Rectal smooth muscle tissue (tissue), 1 donor: Measurements from ENCODE around the gene CACNA2D3.

Experiments
- H3K27ac ChIP-seq: one replicate; pipeline ENCODE4 v1.7.0; 2013; ENCODE audit warnings: low read depth, low read length, inconsistent platforms
- H3K27me3 ChIP-seq: one replicate; pipeline ENCODE4 v1.7.0; 2013; ENCODE audit warnings: low read length; ENCODE audit not compliant: control insufficient read depth, insufficient read depth
- H3K36me3 ChIP-seq: one replicate; pipeline ENCODE4 v1.7.0; 2013; ENCODE audit warnings: low read length; ENCODE audit not compliant: control insufficient read depth, insufficient read depth
- H3K4me1 ChIP-seq: one replicate; pipeline ENCODE4 v1.7.0; 2013; ENCODE audit warnings: low read length; ENCODE audit not compliant: control insufficient read depth, insufficient read depth
- H3K4me3 ChIP-seq: one replicate; pipeline ENCODE4 v1.7.0; 2013; ENCODE audit warnings: low read length
- H3K9ac ChIP-seq: one replicate; pipeline ENCODE4 v1.7.0; 2013; ENCODE audit warnings: low read length

Gene CACNA2D3

DNA sequence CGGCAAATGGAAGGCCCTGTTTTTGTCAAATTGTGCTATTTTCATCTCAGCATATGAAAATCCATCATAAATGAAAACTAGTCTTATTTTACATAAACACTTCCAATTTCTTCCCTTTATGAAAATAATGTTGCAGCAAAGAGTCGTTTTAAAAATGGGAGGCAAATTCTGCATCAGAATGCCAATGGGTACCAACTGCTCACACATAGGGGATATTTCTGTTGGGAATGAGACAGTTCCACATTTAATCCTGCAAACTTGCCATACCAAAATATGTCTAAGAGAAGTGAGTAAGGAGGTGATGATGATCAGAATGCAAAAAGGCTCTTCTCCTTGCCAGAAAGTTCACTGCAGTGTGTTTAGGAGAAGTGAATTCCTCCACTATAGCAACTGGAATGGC lies 391.7 kb downstream of the CACNA2D3 start:
- no peak overlapping the region for H3K27ac ChIP-seq
- H3K4me3 ChIP-seq: no peak overlapping the region
- H3K27me3 ChIP-seq: no peaks in the 10 kb centered on the region
- no peaks in the 10 kb centered on the region for H3K36me3 ChIP-seq
- no peak overlapping the region for H3K9ac ChIP-seq
- H3K4me1 ChIP-seq: no peaks in the 10 kb centered on the region

DNA sequence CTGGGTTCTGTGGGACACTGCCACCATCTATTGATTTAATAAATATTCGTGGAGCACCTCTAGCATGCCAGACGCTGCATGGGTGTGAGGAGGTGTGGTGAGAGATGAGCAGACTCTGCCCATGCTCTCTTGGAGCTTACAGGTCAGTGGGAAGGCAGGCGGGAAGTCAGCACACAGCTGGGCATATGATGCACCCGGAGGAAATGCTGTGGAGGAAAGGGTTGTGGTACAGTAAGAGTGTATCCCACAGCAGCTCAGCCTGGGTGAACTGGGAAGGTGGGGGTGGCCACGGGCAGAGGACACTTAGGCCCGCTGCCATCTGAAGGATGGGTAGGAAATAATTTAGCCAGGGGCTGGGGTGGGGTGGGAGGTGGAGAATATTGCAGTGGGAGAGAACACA lies 392.1 kb downstream of the CACNA2D3 start:
- Histone ChIP-seq H3K4me3 (no peak overlapping the region), H3K9ac (no peak overlapping the region), H3K4me1 (no peaks in the 10 kb centered on the region), H3K27ac (no peak overlapping the region), H3K36me3 (no peaks in the 10 kb centered on the region), H3K27me3 (no peaks in the 10 kb centered on the region)

DNA sequence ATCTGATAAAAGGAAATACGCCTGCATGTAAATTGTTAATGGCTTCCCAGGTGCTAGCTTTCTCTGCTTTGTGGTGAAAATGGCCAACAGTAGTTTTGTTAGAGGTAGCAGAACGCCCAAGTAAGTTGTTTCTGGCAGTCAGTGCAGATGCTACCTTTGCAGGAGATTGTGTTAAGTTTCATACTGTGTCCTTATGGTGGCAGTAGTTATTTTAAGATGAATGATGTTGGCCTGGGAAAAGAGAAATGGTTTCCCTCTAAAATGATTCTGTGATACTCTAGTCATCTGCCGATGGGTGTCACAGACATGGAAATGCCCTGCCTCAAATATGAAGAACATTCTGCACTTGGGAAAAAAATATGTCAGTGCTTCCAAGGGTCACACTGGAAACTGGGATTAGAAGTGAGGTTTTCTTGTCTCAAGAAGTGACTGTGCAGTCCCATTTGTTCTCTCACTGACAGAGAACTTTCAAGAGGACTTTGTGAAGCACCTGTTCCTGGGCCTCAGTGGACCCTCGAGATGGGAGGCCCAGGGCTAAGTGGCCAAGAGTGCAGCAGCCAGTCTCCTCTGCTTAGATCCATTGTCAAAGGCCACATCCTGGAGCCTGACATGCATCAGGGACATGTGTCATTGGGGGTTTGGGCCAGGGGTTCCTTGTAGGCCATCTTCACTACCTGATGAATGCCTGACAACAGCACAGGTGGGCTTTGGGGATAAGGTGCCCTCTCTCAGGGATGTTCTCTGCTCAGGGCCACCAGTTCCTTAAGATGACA lies 393.3 kb downstream of the CACNA2D3 start:
- no peaks in the 10 kb centered on the region for H3K27me3 ChIP-seq
- no peaks in the 10 kb centered on the region for H3K4me1 ChIP-seq
- H3K27ac ChIP-seq: no peak overlapping the region
- H3K4me3 ChIP-seq: no peak overlapping the region
- H3K36me3 ChIP-seq: no peaks in the 10 kb centered on the region
- no peak overlapping the region for H3K9ac ChIP-seq

DNA sequence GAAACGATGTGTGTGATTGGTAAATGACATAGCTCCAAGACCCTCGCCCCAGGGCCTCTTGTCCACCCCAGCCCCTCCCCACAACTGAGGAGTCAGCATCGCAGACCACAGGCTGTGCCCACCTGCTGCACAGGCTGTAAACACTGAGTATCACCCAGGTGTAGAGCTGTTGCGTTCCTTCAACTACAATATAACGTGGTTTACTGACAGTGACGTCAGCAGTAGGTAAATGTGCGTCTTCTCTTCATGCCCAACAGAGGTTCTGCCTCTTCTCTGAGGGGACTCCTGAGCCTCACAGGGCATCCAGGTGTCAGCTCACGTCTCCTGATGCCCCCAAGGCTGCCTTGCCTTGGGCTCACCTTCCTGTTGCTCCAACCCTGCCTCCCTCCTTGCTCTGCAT lies 395.1 kb downstream of the CACNA2D3 start:
- Histone ChIP-seq H3K4me3 (no peak overlapping the region), H3K36me3 (no peaks in the 10 kb centered on the region), H3K4me1 (no peaks in the 10 kb centered on the region), H3K27ac (no peak overlapping the region), H3K9ac (no peak overlapping the region), H3K27me3 (no peaks in the 10 kb centered on the region)

DNA sequence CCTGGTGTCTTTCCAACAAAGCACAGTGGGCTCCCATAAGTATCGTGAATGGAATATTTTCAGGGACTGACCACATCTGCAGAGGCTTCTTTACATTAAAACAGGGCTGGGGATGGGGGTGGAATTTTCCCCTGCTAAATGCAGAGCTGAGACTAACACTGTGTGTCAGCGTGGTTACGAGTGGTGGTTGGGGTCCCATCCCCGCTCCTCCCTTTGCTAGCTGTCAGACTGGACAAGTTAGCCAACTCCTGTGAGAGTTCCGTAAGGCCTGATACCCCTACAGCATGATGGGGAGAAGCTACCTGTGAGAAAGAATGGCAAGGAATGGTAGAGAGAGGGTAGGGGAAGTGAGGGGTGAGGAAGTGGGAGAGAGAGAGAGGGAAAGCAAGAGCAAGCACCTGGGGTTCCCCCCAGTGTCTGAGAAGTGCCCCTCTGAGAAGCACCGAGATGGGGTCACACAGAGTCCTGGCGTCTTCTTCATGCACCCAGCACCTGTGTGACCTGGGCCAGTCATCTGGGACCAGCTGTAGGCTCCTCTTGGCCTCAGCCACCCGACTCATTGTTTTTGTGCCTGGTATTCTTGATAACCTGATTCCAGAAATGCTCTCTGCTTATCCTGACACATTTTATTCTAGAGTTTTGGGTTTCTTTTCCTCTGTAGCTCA lies 395.8 kb downstream of the CACNA2D3 start:
- H3K9ac ChIP-seq: no peak overlapping the region
- H3K4me3 ChIP-seq: no peak overlapping the region
- no peak overlapping the region for H3K27ac ChIP-seq
- no peaks in the 10 kb centered on the region for H3K36me3 ChIP-seq
- no peaks in the 10 kb centered on the region for H3K27me3 ChIP-seq
- H3K4me1 ChIP-seq: no peaks in the 10 kb centered on the region

DNA sequence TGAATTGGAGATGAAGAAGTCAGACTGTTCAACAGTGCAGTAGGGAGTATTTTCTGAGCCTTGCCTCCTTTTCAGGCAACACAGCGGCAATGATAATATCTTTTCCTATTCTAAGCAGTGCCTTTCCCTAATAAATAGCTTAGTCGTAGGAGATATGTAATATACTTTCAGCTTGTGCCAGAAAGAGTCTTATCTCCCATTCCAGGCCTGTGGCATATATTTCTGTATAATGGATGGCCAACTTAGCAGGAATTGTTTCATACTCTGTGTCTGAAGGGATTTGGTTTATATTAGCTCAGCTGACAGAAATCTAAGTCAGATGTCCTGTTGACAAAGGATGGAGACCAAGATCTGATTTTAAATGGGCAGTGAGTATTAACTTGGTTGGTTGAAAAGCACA lies 397.1 kb downstream of the CACNA2D3 start:
- Histone ChIP-seq H3K36me3 (no peaks in the 10 kb centered on the region), H3K4me1 (no peaks in the 10 kb centered on the region), H3K27me3 (no peaks in the 10 kb centered on the region), H3K9ac (no peak overlapping the region), H3K27ac (no peak overlapping the region), H3K4me3 (no peak overlapping the region)

DNA sequence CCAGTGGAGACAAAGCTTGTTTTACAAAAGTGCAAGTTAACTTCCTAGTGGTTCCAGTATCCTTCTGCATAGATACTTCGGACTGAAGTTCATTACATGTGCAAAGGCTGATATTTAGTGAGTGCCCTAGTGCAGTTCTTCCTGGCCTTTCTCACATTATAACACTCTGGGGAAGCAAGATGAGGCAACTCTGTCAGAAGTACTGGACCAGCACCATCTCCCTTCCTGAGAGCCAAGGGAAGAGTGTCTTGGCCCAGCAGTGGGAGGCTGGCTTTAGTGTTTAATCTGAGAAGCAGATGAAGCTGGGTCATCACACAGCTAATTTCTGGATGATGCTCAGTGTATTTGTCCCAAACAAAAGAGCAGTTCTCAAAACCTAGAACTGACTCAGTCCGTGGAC lies 397.7 kb downstream of the CACNA2D3 start:
- no peak overlapping the region for H3K9ac ChIP-seq
- H3K27ac ChIP-seq: no peak overlapping the region
- H3K4me3 ChIP-seq: no peak overlapping the region
- H3K27me3 ChIP-seq: no peaks in the 10 kb centered on the region
- H3K36me3 ChIP-seq: no peaks in the 10 kb centered on the region
- H3K4me1 ChIP-seq: no peaks in the 10 kb centered on the region

DNA sequence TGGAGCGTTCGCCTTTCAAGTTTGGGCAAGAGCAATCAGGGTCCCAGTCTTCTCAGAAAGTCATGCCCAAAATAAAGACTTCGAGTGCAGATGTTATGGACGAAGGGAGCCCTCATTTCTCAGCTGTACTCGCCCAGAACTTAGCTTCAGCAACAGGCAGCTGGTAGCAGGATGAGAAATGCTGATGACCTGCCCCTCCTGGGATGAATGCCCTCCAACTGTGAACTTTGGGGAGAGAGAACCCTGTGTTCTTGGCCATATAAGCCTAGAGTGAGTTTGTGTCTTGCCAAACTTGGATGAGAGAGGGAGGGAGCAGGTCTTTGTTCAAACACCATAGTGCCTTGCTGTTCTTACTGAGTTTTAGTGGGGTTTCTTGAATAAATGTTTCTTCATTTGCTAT lies 405.2 kb downstream of the CACNA2D3 start:
- no peaks in the 10 kb centered on the region for H3K27me3 ChIP-seq
- no peaks in the 10 kb centered on the region for H3K4me1 ChIP-seq
- no peak overlapping the region for H3K9ac ChIP-seq
- no peaks in the 10 kb centered on the region for H3K36me3 ChIP-seq
- H3K27ac ChIP-seq: no peak overlapping the region
- H3K4me3 ChIP-seq: no peak overlapping the region

DNA sequence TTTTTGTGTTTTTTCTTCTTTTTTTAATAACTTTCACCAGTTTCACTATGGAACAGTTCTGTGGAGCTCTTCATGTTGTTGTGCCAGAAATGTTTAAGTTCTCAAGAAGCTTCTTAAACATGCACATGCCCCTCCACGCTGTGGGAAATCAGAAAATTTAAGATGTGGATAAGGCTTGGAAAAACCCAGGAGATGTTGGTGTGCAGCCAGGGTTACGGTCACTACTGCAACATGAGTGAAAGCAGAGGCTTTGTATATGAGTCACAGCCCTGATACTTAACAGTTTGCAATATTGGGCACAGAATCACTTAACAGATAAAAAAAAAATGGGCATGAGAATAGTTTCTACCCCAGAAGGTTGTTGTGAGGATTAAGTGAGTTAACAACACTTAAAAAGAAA lies 405.6 kb downstream of the CACNA2D3 start:
- H3K9ac ChIP-seq: no peak overlapping the region
- H3K36me3 ChIP-seq: no peaks in the 10 kb centered on the region
- H3K27me3 ChIP-seq: no peaks in the 10 kb centered on the region
- no peaks in the 10 kb centered on the region for H3K4me1 ChIP-seq
- no peak overlapping the region for H3K4me3 ChIP-seq
- H3K27ac ChIP-seq: no peak overlapping the region

DNA sequence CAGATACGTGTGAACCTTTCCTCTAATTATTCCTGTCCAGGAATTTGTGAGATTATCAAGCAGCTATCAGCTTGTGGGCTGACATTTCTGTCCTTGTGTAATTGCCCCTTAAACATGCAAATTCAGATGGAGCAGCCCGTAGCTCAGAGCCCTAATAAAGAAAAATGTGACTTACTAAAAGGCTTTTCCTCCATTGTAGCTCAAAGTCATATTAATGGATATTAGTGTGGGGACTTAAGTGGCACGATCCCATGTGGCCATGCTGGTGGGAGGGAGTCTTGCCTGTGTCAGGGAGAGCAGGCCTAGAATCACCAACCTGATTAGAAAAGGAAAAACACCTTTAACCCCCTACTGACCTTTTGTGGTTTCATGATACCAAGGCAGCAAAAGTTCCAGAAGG lies 406.3 kb downstream of the CACNA2D3 start:
- Histone ChIP-seq H3K4me3 (no peak overlapping the region), H3K27ac (no peak overlapping the region), H3K27me3 (no peaks in the 10 kb centered on the region), H3K4me1 (no peaks in the 10 kb centered on the region), H3K36me3 (no peaks in the 10 kb centered on the region), H3K9ac (no peak overlapping the region)

DNA sequence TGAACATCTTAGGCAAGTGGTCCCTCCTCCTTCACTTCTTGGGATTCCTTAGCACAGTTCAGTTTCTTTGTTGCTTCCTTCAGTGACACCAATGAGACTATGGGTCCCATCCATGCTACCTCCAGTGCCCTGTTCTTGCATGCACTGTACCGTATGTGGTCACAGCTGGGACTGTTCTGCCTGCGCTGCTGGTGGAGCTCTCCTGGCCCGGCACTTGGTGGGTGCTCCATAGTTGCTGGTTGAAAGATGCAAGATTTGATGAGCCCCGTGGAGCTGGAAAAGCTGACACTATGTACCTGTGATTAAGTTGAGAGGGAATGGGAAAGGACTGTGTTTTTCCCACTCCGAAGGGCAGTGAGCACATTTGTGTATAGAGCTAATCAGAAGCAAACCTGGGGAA lies 407.7 kb downstream of the CACNA2D3 start:
- H3K4me3 ChIP-seq: no peak overlapping the region
- H3K36me3 ChIP-seq: no peaks in the 10 kb centered on the region
- H3K4me1 ChIP-seq: no peaks in the 10 kb centered on the region
- no peaks in the 10 kb centered on the region for H3K27me3 ChIP-seq
- no peak overlapping the region for H3K27ac ChIP-seq
- no peak overlapping the region for H3K9ac ChIP-seq

DNA sequence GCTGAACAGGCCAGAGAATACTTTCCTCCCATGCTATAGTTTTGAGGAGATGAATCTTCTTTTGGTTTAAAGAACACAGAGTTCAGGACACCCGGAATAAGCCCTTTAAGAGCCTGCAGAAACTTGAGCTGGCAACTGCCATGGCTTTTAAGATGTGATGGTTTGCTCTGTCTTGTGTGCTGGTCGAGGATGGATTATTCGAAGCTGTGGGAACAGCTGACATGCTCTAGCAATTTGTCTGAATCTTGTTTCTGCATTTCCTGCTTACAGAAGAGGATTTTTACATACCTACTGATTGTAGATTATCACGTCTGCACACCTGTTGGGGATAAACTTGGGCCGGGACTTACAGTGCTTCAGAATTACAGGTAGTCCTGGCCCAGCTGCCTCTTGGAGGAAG lies 408.6 kb downstream of the CACNA2D3 start:
- Histone ChIP-seq H3K36me3 (no peaks in the 10 kb centered on the region), H3K4me3 (no peak overlapping the region), H3K27ac (no peak overlapping the region), H3K4me1 (no peaks in the 10 kb centered on the region), H3K9ac (no peak overlapping the region), H3K27me3 (no peaks in the 10 kb centered on the region)

DNA sequence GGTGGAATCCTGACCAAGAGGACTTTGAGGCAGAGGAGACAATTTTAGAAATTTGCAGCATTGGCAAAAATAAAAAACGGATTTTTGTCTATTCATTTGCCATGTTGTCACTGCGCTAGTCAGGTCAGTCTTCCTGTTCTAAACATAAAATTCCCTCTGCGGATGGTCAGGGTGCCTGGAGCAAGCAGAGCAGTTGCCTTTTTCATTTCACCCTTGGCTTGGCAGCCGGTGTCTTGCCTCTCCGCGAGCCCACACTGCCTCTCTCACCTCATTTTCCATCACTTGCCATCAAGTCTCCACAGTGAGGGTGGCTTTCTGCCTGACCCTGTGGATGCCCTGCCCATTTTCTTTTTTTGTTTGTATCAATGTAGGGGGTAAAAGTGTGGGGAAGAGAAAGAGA lies 409.4 kb downstream of the CACNA2D3 start:
- Histone ChIP-seq H3K4me1 (peaks cover 2% of the 10 kb centered on the region), H3K4me3 (no peak overlapping the region), H3K36me3 (no peaks in the 10 kb centered on the region), H3K27me3 (no peaks in the 10 kb centered on the region), H3K9ac (no peak overlapping the region), H3K27ac (no peak overlapping the region)
